Heart left ventricle (tissue), 13 donors: Measurements from ENCODE around the gene SOBP.

Source experiments
- CTCF ChIP-seq, 12 donors: fragments of 200-600 bp; sonication (generic) in 4 of 12; IDR thresholded peaks; one replicate each; pipeline versions ENCODE4 v1.5.0 to v1.8.0; 2018 to 2022; ENCODE audit warnings: antibody characterized with exemption in 12 of 12, mild to moderate bottlenecking in 5 of 12
- POLR2A ChIP-seq, 2 donors: fragments of 450-650 bp; IDR thresholded peaks; one replicate each; pipeline ENCODE4 v1.6.1; 2017; ENCODE audit warnings: antibody characterized with exemption in 2 of 2, mild to moderate bottlenecking in 2 of 2, moderate library complexity in 2 of 2
- donor health status: ischemic (EF 13 %, LVEDD 7.1; RV severe dilation, severe dysfunction).
- donor health status: DM: no; HTN: yes; CAD: no.
- donor health status: DM: no; HTN: no; CAD: no.
- donor health status: ischemic (EF 25% LVEDD 6.9; RV normal size, moderate dysfunction).
- donor health status: ischemic (EF 25% LVEDD 5.7; RV mildly dilated, moderate dysfunction).
- donor health status: ischemic (EF 35%, LVEDD 5.7; RV mildly dilated, moderate dysfunction).
- donor health status: nonischemic (EF 11% LVEDD 7.7; RV severe dilation, severe dysfunction).
- donor health status: DM: yes; HTN: yes; CAD: no.
- donor health status: PGD.
- donor health status: ischemic (EF 29% LVEDD 5.4; RV normal size, mild dysfunction).
- donor health status: nonischemic (EF 23%, LVEDD 6.1; RV moderate dilation, normal function).

- TF ChIP-seq POLR2A (IDR thresholded peaks at IDR 0.05) (no peak), CTCF (IDR thresholded peaks at IDR 0.05) (no peak)
Measured at GRCh38 chr6:107523054-107523791, 33.3 kb downstream of the SOBP start.
